AG10803 (cell line): ENCODE data around the gene KLF4.

ENCODE experiments used
- DNase-seq: peaks from one replicate; pipeline ENCODE4 v3.0.0; 2010; ENCODE audit warnings: low read depth
- H3K4me3 ChIP-seq: 2 replicates; pipeline ENCODE4 v1.5.1; 2011; ENCODE audit warnings: mild to moderate bottlenecking, low read length, control low read depth
- TF ChIP-seq, protein P1 (sequence below): conservative IDR thresholded peaks from 2 replicates; pipeline ENCODE4 v1.5.1; 2011; ENCODE audit warnings: mild to moderate bottlenecking, low read length, control low read depth, inconsistent platforms

Gene KLF4

DNA sequence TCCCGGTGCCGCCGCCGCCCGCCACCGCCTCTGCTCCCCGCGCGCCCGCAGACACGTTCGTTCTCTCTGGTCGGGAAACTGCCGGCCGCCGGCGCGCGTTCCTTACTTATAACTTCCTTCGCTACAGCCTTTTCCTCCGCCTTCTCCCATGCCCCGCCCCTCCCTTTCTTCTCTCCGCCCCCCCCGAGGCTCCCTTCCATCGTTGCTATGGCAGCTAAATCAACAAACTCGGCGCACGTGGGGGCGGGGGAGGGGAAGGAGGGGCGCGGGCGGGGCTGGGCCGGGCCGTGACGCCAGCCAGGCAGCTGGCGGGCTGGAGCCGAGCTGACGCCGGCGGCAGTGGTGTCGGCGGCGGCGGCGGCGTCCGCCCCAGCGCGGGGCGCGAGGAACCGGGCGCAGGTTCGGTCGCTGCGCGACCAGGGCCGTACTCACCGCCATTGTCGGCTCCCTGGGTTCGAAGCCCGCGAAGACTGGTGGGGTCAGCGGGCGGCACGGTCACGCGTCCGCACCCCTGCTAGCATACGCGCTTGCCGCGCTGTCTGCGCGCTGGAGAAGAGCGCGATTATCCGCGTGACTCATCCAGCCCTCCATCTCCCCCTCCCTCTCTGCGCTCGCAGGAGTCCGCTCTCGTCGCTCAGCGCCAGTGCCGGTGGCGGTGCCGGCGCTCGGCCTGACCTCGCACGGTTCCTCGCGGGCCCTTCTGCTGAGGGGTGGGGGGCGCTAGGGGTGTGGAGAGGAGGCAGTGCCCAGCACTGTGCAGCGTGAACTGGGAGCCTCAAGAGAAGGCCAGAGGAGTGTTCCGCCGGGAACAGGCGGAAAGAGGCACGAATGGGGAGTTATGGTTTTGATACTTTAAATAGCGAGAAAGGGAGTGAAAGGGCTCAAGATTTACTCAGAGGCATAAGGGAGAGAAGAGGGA is at the start of gene KLF4:
TSS of gene KLF4 (minus strand) at position 83 of the 919 bp plus-strand sequence. CDS start 597 bp downstream, outside the sequence.
- peak within 1 kb of the TSS; percentile 97 for H3K4me3 ChIP-seq
- TF ChIP-seq, protein P1, sequence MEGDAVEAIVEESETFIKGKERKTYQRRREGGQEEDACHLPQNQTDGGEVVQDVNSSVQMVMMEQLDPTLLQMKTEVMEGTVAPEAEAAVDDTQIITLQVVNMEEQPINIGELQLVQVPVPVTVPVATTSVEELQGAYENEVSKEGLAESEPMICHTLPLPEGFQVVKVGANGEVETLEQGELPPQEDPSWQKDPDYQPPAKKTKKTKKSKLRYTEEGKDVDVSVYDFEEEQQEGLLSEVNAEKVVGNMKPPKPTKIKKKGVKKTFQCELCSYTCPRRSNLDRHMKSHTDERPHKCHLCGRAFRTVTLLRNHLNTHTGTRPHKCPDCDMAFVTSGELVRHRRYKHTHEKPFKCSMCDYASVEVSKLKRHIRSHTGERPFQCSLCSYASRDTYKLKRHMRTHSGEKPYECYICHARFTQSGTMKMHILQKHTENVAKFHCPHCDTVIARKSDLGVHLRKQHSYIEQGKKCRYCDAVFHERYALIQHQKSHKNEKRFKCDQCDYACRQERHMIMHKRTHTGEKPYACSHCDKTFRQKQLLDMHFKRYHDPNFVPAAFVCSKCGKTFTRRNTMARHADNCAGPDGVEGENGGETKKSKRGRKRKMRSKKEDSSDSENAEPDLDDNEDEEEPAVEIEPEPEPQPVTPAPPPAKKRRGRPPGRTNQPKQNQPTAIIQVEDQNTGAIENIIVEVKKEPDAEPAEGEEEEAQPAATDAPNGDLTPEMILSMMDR: no peak
- DNase-seq: peak; percentile 94

DNA sequence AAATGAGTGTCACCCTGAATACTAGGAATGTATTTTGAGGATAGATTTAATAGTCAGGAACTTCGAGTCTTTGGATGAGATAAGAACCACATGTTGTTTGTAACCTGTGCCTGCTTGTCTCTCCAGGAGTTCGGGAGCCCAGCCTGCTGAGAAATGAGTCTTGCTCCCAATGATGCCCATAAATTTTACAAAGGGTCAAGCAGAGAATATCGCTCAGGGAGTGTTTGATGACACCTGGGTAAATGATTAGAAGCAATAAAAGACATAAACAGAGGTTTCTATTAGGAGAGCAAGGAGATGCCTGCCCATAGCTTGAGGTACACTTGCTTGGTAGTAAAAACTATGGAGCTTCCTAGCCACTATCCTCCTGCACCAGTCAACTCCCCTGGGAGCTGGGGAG is 46.9 kb upstream of the KLF4 start:
- no peak overlapping the region for H3K4me3 ChIP-seq
- no peak for DNase-seq
- TF ChIP-seq, protein P1: no peak

DNA sequence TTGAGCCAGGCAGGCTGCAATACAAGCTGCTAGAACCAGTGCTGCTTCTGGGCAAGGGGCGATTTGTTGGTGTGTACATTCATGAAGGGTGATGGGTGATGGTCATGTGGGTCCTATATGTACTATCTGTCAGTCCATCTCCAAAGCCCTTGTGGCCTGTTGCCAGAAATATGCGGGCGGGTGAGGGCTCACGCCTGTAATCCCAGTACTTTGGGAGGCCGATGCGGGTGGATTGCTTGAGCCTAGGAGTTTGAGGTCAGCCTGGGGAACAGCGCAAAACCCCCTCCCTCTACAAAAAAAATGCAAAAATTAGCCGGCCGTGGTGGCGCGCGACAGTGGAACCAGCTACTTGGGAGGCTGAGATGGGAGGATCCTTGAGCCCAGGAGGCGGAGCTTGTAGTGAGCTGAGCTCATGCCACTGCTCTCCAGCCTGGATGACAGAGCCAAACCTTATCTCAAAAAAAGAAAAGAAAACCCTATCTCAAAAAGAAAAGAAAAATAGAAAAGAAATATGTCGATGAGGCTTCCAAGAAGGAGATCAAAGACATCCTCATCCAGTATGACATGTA is 45.0 kb upstream of the KLF4 start:
- no peak for DNase-seq
- TF ChIP-seq, protein P1: no peak
- H3K4me3 ChIP-seq: no peak overlapping the region

DNA sequence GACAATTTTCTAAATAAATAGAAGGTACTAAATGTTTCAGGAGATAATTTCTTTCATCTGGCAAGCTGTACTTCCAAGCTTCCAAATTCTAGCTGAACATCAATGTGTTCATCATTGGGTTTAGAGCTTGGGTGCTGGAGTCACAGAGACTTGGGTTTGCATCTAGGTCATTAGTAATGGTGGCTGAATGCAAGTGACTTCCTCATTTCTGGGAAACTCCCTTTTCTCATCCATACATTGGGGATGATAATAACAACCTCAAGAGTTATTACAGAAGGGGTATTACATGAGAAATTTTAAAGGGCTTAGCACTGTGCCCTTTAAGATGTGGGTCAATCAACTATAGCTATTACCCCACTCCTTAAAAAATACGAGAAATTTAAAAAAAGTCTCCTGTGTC is 41.1 kb upstream of the KLF4 start:
- no peak overlapping the region for H3K4me3 ChIP-seq
- TF ChIP-seq, protein P1: no peak
- DNase-seq: no peak

DNA sequence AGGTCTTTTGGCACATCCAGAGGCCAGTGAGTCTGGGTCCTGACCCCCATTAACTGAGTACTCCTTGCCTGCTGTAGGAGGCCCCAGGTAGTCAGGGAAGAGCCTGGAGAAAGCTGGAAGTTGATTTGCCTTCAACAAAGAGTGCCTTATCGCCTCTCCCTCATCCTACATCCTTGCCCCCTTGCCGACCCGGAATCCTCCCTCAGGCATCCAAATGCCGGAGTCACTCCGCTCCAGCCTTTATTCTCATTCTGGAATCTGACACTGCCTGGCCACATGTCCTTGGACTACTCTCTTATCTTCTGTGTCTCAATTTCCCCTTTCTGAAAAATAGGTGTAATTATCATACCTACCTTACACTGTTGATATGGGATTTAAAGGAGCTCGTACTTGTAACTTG is 39.1 kb upstream of the KLF4 start:
- DNase-seq: no peak
- TF ChIP-seq, protein P1: no peak
- H3K4me3 ChIP-seq: no peak overlapping the region

DNA sequence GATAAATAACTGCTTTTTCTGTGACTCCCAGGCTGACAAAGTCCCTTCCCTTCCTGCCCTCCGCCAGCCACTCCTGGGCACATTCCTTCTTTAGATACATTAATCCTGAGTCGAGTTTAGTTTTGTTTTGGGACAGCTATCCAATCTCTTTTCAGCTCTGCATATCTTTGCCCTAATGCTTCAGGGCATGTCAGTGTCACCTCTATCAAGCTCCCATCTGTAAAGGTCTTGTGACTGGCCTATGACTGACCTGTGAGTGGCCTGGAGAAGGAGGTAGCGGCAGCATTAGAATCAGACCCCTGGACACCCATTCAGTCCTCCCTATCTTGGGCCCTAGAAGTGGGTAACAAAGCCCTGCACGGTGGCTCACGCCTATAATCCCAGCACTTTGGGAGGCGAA is 34.0 kb upstream of the KLF4 start:
- no peak overlapping the region for H3K4me3 ChIP-seq
- TF ChIP-seq, protein P1: no peak
- no peak for DNase-seq

DNA sequence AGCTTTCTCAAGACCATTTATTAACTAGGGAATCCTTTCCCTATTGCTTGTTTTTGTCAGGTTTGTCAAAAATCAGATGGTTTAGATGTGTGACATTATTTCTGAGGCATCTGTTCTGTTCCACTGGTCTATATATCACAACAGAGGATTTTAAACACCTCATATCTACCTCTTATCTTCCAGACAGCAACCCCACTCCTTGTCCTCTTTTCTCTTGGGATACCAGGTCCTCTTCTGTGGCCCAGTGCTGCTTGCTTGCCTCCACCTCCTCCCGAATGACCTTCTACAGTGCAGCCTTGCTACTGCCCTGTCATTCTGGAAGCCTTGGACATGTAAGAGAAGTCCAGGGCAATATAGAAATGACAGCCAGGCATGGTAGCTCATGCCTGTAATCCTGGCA is 30.6 kb upstream of the KLF4 start:
- DNase-seq: no peak
- TF ChIP-seq, protein P1: no peak

More for the DNA sequence above, 30.6 kb upstream of the KLF4 start:
- H3K4me3 ChIP-seq: no peak overlapping the region
